Right lobe of liver (tissue), 4 donors: ENCODE measurements around the gene CHST8.

ENCODE experiments used
- CTCF ChIP-seq, 4 donors: fragments of 200-600 bp in 3 of 4; fragments of 450-650 bp in 1 of 4; IDR thresholded peaks; one replicate each; pipeline versions ENCODE4 v1.5.1 to v1.8.0; 2016 to 2022; ENCODE audit warnings: antibody characterized with exemption in 4 of 4, mild to moderate bottlenecking in 2 of 4
- POLR2A ChIP-seq: fragments of 450-650 bp; IDR thresholded peaks from one replicate; pipeline ENCODE4 v1.6.1; 2017; ENCODE audit warnings: antibody characterized with exemption, mild to moderate bottlenecking
- donor health status: DM: no; HTN: no; CAD: no.
- donor health status: DM: no; HTN: no; CAD: no.
- donor health status: DM: no; HTN: yes; CAD: no.

- TF ChIP-seq CTCF (IDR thresholded peaks at IDR 0.05) (no peak), POLR2A (no peak)
These were observed 189.5 kb downstream of the CHST8 start for GRCh38 chr19:33811246-33811645.
